Measurements from ENCODE around the gene PPP4R4.

PPP4R4 gene

GRCh38 chr14:94142247-94142646, 31.9 kb upstream of the PPP4R4 start:
- no peaks in the 10 kb centered on the region for H3F3A ChIP-seq (ENCODE audit: insufficient read depth)

GRCh38 chr14:94142836-94143235, 31.3 kb upstream of the PPP4R4 start:
- no peaks in the 10 kb centered on the region for H3K36me3 ChIP-seq (ENCODE audit: low read length)
- TF ChIP-seq CTCF (IDR thresholded peaks at IDR 0.05; ENCODE audit: insufficient read depth, low read length, poor library complexity, severe bottlenecking) (no peak), EZH2phosphoT487 (conservative IDR thresholded peaks at IDR 0.05; ENCODE audit: low read length) (no peak)
- no peak overlapping the region for H3K27ac ChIP-seq (ENCODE audit: low read depth, low read length)
- no peaks in the 10 kb centered on the region for H4K20me1 ChIP-seq (ENCODE audit: low read depth, low read length)
- H3K9me3 ChIP-seq (ENCODE audit: insufficient read depth, low read length) = no peaks in the 10 kb centered on the region
- no peak overlapping the region for H3K4me3 ChIP-seq (ENCODE audit: insufficient read depth, low read length, poor library complexity, severe bottlenecking)
- H3K9me2 ChIP-seq (replicated peaks; ENCODE audit: insufficient read depth, low read length) = no peaks in the 10 kb centered on the region
- H3F3A ChIP-seq (ENCODE audit: insufficient read depth) = no peaks in the 10 kb centered on the region
- H3K79me2 ChIP-seq (ENCODE audit: insufficient read depth, low read length) = no peaks in the 10 kb centered on the region
- no peak overlapping the region for H2AFZ ChIP-seq (ENCODE audit: low read depth, low read length, severe bottlenecking)
- H3K9ac ChIP-seq (ENCODE audit: low read length) = no peak overlapping the region
- H3K4me2 ChIP-seq (ENCODE audit: low read depth, low read length, poor library complexity, severe bottlenecking) = no peak overlapping the region
- no peaks in the 10 kb centered on the region for H3K27me3 ChIP-seq (ENCODE audit: low read length)

More at GRCh38 chr14:94142247-94142646, 31.9 kb upstream of the PPP4R4 start:
- Histone ChIP-seq H3K9me3 (ENCODE audit: insufficient read depth, low read length) (no peaks in the 10 kb centered on the region), H3K9me2 (replicated peaks; ENCODE audit: insufficient read depth, low read length) (no peaks in the 10 kb centered on the region), H3K9ac (ENCODE audit: low read length) (no peak overlapping the region), H3K79me2 (ENCODE audit: insufficient read depth, low read length) (no peaks in the 10 kb centered on the region), H3K4me2 (ENCODE audit: low read depth, low read length, poor library complexity, severe bottlenecking) (no peak overlapping the region), H2AFZ (ENCODE audit: low read depth, low read length, severe bottlenecking) (no peak overlapping the region), H3K36me3 (ENCODE audit: low read length) (no peaks in the 10 kb centered on the region), H4K20me1 (ENCODE audit: low read depth, low read length) (no peaks in the 10 kb centered on the region), H3K27ac (ENCODE audit: low read depth, low read length) (no peak overlapping the region), H3K27me3 (ENCODE audit: low read length) (no peaks in the 10 kb centered on the region), H3K4me3 (ENCODE audit: insufficient read depth, low read length, poor library complexity, severe bottlenecking) (no peak overlapping the region)
- no peak for TF ChIP-seq EZH2phosphoT487 (conservative IDR thresholded peaks at IDR 0.05; ENCODE audit: low read length)
- TF ChIP-seq CTCF (IDR thresholded peaks at IDR 0.05; ENCODE audit: insufficient read depth, low read length, poor library complexity, severe bottlenecking) = no peak

GRCh38 chr14:94143239-94143638, 30.9 kb upstream of the PPP4R4 start:
- Histone ChIP-seq H4K20me1 (ENCODE audit: low read depth, low read length) (no peaks in the 10 kb centered on the region), H3K79me2 (ENCODE audit: insufficient read depth, low read length) (no peaks in the 10 kb centered on the region)

More at GRCh38 chr14:94143239-94143638, 30.9 kb upstream of the PPP4R4 start:
- H3K9me2 ChIP-seq (replicated peaks; ENCODE audit: insufficient read depth, low read length) = no peaks in the 10 kb centered on the region
- no peak overlapping the region for H3K27ac ChIP-seq (ENCODE audit: low read depth, low read length)
- no peaks in the 10 kb centered on the region for H3K27me3 ChIP-seq (ENCODE audit: low read length)
- H3F3A ChIP-seq (ENCODE audit: insufficient read depth) = no peaks in the 10 kb centered on the region
- H3K9me3 ChIP-seq (ENCODE audit: insufficient read depth, low read length) = no peaks in the 10 kb centered on the region
- H3K4me2 ChIP-seq (ENCODE audit: low read depth, low read length, poor library complexity, severe bottlenecking) = no peak overlapping the region
- H3K4me3 ChIP-seq (ENCODE audit: insufficient read depth, low read length, poor library complexity, severe bottlenecking) = no peak overlapping the region
- no peaks in the 10 kb centered on the region for H3K36me3 ChIP-seq (ENCODE audit: low read length)
- H3K9ac ChIP-seq (ENCODE audit: low read length) = no peak overlapping the region
- TF ChIP-seq EZH2phosphoT487 (conservative IDR thresholded peaks at IDR 0.05; ENCODE audit: low read length) (no peak), CTCF (IDR thresholded peaks at IDR 0.05; ENCODE audit: insufficient read depth, low read length, poor library complexity, severe bottlenecking) (no peak)
- H2AFZ ChIP-seq (ENCODE audit: low read depth, low read length, severe bottlenecking) = no peak overlapping the region
